HepG2 (cell line): ENCODE data around the gene IBSP. TPM values are rescaled to one million over a fixed set of nuclear protein-coding genes. Genes with fewer than 3 reads are reported as not detected.

Experiments
- EEA1 ChIP-seq: sonication (generic); formaldehyde crosslinking; IDR thresholded peaks from 2 replicates; pipeline ENCODE4 v1.5.1; 2020; ENCODE audit warnings: mild to moderate bottlenecking, missing genetic modification reagents, borderline replicate concordance
- JUND ChIP-seq: sonication (generic); formaldehyde crosslinking; IDR thresholded peaks from 2 replicates; pipeline ENCODE4 v1.8.0; 2022; ENCODE audit warnings: mild to moderate bottlenecking, missing genetic modification reagents
- KAT7 ChIP-seq: IDR thresholded peaks from 2 replicates; pipeline ENCODE4 v1.6.1; 2018; ENCODE audit warnings: borderline replicate concordance, missing compliant biosample characterization
- KLF15 ChIP-seq: sonication (generic); formaldehyde crosslinking; IDR thresholded peaks from 2 replicates; pipeline ENCODE4 v1.8.1; 2023; ENCODE audit warnings: borderline replicate concordance, mild to moderate bottlenecking, inconsistent platforms, missing genetic modification reagents, mixed read lengths
- MBD4 ChIP-seq: IDR thresholded peaks from 2 replicates; pipeline ENCODE4 v1.6.1; 2012; ENCODE audit warnings: low read length, inconsistent platforms, borderline replicate concordance
- NCOR1 ChIP-seq: fragments of 200-600 bp; sonication (generic); IDR thresholded peaks from 2 replicates; pipeline ENCODE4 v1.7.0; 2017; ENCODE audit warnings: antibody characterized with exemption, low read length, borderline replicate concordance
- RAD21 ChIP-seq: fragments of 450-650 bp; formaldehyde crosslinking; IDR thresholded peaks from 2 replicates; pipeline ENCODE4 v1.5.0; 2020; ENCODE audit warnings: mild to moderate bottlenecking
- REL ChIP-seq: sonication (generic); formaldehyde crosslinking; conservative IDR thresholded peaks from 2 replicates; pipeline ENCODE4 v1.8.0; 2022; ENCODE audit warnings: mild to moderate bottlenecking, missing genetic modification reagents, moderate library complexity
- STAG1 ChIP-seq: sonication (generic); formaldehyde crosslinking; IDR thresholded peaks from 2 replicates; pipeline ENCODE4 v1.4.0; 2020; ENCODE audit warnings: missing genetic modification reagents
- ZNF160 ChIP-seq: sonication (generic); formaldehyde crosslinking; IDR thresholded peaks from 2 replicates; pipeline ENCODE4 v1.8.0; 2022; ENCODE audit warnings: mild to moderate bottlenecking, inconsistent platforms, missing genetic modification reagents
- ZNF235 ChIP-seq: sonication (generic); formaldehyde crosslinking; IDR thresholded peaks from 2 replicates; pipeline ENCODE4 v1.8.1; 2023; ENCODE audit warnings: mild to moderate bottlenecking, missing genetic modification reagents, borderline replicate concordance
- ZNF260 ChIP-seq: sonication (generic); formaldehyde crosslinking; IDR thresholded peaks from 2 replicates; pipeline ENCODE4 v1.4.0; 2020; ENCODE audit warnings: missing genetic modification reagents, low read depth, mild to moderate bottlenecking, borderline replicate concordance
- ZNF737 ChIP-seq: sonication (generic); formaldehyde crosslinking; IDR thresholded peaks from 2 replicates; pipeline ENCODE4 v1.5.0; 2020; ENCODE audit warnings: missing genetic modification reagents, mild to moderate bottlenecking, borderline replicate concordance
- polyA plus RNA-seq, 8 experiments: library from polyadenylated mRNA; depleted of rRNA in 3 of 8; stranded (reverse) in 7 of 8; unstranded in 1 of 8; fragments of >200 nt; fragmentation: Illumina TruSeq in 4 of 8; extraction: Trizol in 4 of 8; gene quantifications; 2 replicates each; pipeline versions ENCODE4 v1.2.1 to v1.2.3, GENCODE V29; 2011 to 2016; ENCODE audit warnings: low read depth in 4 of 8, missing spikeins in 1 of 8, mixed read lengths in 1 of 8; ENCODE audit not compliant: insufficient read depth in 1 of 8
- total RNA-seq, 5 experiments: library from RNA; depleted of rRNA; stranded (reverse); fragments of >200 nt; fragmentation: Illumina TruSeq; extraction: Trizol; gene quantifications; 2 replicates each; pipeline ENCODE4 v1.2.3, GENCODE V29; 2016; ENCODE audit warnings: low read depth in 1 of 5
- TF ChIP-seq, protein P1 (sequence below): sonication (generic); formaldehyde crosslinking; IDR thresholded peaks from 2 replicates; pipeline ENCODE4 v1.8.1; 2023; ENCODE audit warnings: mild to moderate bottlenecking, inconsistent platforms, moderate library complexity, missing genetic modification reagents, borderline replicate concordance
- TF ChIP-seq, protein P2 (sequence below): sonication (generic); formaldehyde crosslinking; IDR thresholded peaks from 2 replicates; pipeline ENCODE4 v1.8.1; 2023; ENCODE audit warnings: mild to moderate bottlenecking, missing genetic modification reagents
- TF ChIP-seq, protein P3 (sequence below): sonication (generic); formaldehyde crosslinking; IDR thresholded peaks from 2 replicates; pipeline ENCODE4 v1.8.0; 2022; ENCODE audit warnings: mild to moderate bottlenecking, missing genetic modification reagents; ENCODE audit not compliant: insufficient replicate concordance
- TF ChIP-seq, protein P4 (sequence below): IDR thresholded peaks from 2 replicates; pipeline ENCODE4 v1.6.1; 2016; ENCODE audit warnings: low read depth, missing genetic modification reagents, missing compliant biosample characterization
- TF ChIP-seq, protein P5 (sequence below): sonication (generic); formaldehyde crosslinking; IDR thresholded peaks from 2 replicates; pipeline ENCODE4 v1.4.0; 2020; ENCODE audit warnings: missing genetic modification reagents

IBSP gene
- total and polyA plus RNA-seq, 2 of the 13 experiments (the other 11 are each of a cell fraction or from before 2014, with no cell fraction given): not detected

DNA sequence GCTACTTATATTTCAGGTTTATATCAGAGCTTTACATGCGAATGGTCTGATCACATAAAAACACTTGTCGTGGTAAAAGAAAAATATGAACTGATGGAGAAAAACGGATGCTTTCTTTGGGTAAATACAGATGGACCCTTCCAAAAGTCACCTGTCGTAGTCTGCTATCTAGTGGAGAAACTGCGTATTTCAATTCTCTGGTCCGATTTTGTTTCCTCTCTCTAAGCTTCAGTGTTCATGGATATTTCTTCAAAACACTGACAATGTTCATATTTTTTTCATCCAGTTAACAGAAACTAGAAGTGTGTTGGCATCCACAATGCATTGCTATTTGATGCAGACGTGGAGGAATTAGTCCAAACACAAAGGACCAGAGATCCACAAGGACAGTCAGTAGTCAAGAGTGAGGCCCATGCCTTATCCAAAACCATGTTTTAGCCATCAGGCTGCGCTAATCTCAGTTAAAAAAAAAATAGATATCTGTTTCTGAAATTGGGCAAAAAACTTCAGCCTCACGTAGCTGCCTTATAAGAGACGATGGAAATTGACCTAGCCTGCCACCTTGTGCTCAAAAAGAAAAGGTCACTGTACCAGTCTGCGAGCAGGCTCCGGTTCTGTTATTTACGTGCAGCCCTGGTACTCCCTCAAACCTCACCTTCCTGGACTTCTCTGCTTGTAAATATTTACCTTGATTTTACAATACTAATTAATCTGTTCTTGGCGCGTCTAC lies 49.4 kb downstream of the IBSP start (continued):
- TF ChIP-seq, protein P1, sequence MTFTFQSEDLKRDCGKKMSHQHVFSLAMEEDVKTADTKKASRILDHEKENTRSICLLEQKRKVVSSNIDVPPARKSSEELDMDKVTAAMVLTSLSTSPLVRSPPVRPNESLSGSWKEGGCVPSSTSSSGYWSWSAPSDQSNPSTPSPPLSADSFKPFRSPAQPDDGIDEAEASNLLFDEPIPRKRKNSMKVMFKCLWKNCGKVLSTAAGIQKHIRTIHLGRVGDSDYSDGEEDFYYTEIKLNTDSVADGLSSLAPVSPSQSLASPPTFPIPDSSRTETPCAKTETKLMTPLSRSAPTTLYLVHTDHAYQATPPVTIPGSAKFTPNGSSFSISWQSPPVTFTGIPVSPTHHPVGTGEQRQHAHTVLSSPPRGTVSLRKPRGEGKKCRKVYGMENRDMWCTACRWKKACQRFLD: no peak
- TF ChIP-seq, protein P2, sequence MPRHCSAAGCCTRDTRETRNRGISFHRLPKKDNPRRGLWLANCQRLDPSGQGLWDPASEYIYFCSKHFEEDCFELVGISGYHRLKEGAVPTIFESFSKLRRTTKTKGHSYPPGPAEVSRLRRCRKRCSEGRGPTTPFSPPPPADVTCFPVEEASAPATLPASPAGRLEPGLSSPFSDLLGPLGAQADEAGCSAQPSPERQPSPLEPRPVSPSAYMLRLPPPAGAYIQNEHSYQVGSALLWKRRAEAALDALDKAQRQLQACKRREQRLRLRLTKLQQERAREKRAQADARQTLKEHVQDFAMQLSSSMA (CRISPR knock-in tag): no peak
- no peak for TF ChIP-seq ZNF160 (CRISPR knock-in tag)
- no peak for TF ChIP-seq MBD4
- no peak for TF ChIP-seq EEA1 (CRISPR knock-in tag)
- TF ChIP-seq, protein P3, sequence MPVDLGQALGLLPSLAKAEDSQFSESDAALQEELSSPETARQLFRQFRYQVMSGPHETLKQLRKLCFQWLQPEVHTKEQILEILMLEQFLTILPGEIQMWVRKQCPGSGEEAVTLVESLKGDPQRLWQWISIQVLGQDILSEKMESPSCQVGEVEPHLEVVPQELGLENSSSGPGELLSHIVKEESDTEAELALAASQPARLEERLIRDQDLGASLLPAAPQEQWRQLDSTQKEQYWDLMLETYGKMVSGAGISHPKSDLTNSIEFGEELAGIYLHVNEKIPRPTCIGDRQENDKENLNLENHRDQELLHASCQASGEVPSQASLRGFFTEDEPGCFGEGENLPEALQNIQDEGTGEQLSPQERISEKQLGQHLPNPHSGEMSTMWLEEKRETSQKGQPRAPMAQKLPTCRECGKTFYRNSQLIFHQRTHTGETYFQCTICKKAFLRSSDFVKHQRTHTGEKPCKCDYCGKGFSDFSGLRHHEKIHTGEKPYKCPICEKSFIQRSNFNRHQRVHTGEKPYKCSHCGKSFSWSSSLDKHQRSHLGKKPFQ (CRISPR knock-in tag): no peak
- no peak for TF ChIP-seq NCOR1
- 0 out of 2 replicates have a peak, but pooled peaks have one; percentile 9 for TF ChIP-seq RAD21
- TF ChIP-seq KAT7 (CRISPR knock-in tag): no peak
- TF ChIP-seq, protein P4, sequence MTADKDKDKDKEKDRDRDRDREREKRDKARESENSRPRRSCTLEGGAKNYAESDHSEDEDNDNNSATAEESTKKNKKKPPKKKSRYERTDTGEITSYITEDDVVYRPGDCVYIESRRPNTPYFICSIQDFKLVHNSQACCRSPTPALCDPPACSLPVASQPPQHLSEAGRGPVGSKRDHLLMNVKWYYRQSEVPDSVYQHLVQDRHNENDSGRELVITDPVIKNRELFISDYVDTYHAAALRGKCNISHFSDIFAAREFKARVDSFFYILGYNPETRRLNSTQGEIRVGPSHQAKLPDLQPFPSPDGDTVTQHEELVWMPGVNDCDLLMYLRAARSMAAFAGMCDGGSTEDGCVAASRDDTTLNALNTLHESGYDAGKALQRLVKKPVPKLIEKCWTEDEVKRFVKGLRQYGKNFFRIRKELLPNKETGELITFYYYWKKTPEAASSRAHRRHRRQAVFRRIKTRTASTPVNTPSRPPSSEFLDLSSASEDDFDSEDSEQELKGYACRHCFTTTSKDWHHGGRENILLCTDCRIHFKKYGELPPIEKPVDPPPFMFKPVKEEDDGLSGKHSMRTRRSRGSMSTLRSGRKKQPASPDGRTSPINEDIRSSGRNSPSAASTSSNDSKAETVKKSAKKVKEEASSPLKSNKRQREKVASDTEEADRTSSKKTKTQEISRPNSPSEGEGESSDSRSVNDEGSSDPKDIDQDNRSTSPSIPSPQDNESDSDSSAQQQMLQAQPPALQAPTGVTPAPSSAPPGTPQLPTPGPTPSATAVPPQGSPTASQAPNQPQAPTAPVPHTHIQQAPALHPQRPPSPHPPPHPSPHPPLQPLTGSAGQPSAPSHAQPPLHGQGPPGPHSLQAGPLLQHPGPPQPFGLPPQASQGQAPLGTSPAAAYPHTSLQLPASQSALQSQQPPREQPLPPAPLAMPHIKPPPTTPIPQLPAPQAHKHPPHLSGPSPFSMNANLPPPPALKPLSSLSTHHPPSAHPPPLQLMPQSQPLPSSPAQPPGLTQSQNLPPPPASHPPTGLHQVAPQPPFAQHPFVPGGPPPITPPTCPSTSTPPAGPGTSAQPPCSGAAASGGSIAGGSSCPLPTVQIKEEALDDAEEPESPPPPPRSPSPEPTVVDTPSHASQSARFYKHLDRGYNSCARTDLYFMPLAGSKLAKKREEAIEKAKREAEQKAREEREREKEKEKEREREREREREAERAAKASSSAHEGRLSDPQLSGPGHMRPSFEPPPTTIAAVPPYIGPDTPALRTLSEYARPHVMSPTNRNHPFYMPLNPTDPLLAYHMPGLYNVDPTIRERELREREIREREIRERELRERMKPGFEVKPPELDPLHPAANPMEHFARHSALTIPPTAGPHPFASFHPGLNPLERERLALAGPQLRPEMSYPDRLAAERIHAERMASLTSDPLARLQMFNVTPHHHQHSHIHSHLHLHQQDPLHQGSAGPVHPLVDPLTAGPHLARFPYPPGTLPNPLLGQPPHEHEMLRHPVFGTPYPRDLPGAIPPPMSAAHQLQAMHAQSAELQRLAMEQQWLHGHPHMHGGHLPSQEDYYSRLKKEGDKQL: no peak
- TF ChIP-seq KLF15: no peak
- no peak for TF ChIP-seq ZNF737 (CRISPR knock-in tag)
- no peak for TF ChIP-seq JUND (CRISPR knock-in tag)
- TF ChIP-seq, protein P5, sequence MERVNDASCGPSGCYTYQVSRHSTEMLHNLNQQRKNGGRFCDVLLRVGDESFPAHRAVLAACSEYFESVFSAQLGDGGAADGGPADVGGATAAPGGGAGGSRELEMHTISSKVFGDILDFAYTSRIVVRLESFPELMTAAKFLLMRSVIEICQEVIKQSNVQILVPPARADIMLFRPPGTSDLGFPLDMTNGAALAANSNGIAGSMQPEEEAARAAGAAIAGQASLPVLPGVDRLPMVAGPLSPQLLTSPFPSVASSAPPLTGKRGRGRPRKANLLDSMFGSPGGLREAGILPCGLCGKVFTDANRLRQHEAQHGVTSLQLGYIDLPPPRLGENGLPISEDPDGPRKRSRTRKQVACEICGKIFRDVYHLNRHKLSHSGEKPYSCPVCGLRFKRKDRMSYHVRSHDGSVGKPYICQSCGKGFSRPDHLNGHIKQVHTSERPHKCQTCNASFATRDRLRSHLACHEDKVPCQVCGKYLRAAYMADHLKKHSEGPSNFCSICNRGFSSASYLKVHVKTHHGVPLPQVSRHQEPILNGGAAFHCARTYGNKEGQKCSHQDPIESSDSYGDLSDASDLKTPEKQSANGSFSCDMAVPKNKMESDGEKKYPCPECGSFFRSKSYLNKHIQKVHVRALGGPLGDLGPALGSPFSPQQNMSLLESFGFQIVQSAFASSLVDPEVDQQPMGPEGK: no peak
- no peak for TF ChIP-seq ZNF235 (CRISPR knock-in tag)
- no peak for TF ChIP-seq ZNF260 (CRISPR knock-in tag)
- 0 out of 2 replicates have a peak, but pooled peaks have one; percentile 33 for TF ChIP-seq REL
- TF ChIP-seq STAG1 (CRISPR knock-in tag): peak; percentile 59
